Measurements from ENCODE around the gene UBE3A.
"Not testable (repeated sequence)": the region's sequence is repeated elsewhere in the genome, so short reads cannot be mapped to it uniquely, and the experiment has no call there.

Gene UBE3A

GRCh38 chr15:25456196-25456595 lies 17.4 kb upstream of the UBE3A start:
- Histone ChIP-seq H3K9me3 (ENCODE audit: low read length) (no peaks in the 10 kb centered on the region), H3K36me3 (ENCODE audit: insufficient read depth, low read length) (no peaks in the 10 kb centered on the region), H3K4me1 (ENCODE audit: insufficient read depth, low read length) (no peaks in the 10 kb centered on the region), H3K27me3 (ENCODE audit: insufficient read depth, low read length) (no peaks in the 10 kb centered on the region), H2AFZ (ENCODE audit: low read depth, low read length) (no peak overlapping the region), H3K4me3 (ENCODE audit: low read length) (no peak overlapping the region)

DNA sequence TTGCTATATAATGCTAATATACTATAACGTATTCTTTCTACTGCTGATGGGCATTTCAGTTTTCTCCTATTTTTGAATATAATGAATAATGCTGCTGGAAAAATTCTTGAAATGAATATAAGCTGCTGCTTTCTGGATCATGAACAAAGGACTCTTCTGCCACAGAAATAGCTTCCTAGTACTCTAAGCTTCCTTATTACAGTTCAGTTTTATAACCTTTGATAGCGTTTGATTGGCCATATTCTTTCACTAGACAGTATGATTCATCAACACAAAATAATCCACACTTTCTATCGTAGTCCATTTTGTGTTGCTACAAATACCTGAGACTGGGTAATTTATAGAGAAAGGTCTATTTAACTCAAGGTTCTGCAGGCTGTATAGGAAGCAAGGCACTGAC lies 16.4 kb upstream of the UBE3A start:
- Histone ChIP-seq H3K9me3 (ENCODE audit: low read length) (no peaks in the 10 kb centered on the region), H2AFZ (ENCODE audit: low read depth, low read length) (no peak overlapping the region), H3K36me3 (ENCODE audit: insufficient read depth, low read length) (no peaks in the 10 kb centered on the region), H3K27me3 (ENCODE audit: insufficient read depth, low read length) (no peaks in the 10 kb centered on the region), H3K4me1 (ENCODE audit: insufficient read depth, low read length) (no peaks in the 10 kb centered on the region), H3K4me3 (ENCODE audit: low read length) (no peak overlapping the region)

- Histone ChIP-seq H2AFZ (ENCODE audit: low read depth, low read length) (no peak overlapping the region), H3K4me3 (ENCODE audit: low read length) (no peak overlapping the region), H3K36me3 (ENCODE audit: insufficient read depth, low read length) (no peaks in the 10 kb centered on the region), H3K9me3 (ENCODE audit: low read length) (no peaks in the 10 kb centered on the region), H3K4me1 (ENCODE audit: insufficient read depth, low read length) (no peaks in the 10 kb centered on the region), H3K27me3 (ENCODE audit: insufficient read depth, low read length) (no peaks in the 10 kb centered on the region)
Measured at GRCh38 chr15:25454771-25455170, 15.9 kb upstream of the UBE3A start.

GRCh38 chr15:25453246-25453645 lies 14.4 kb upstream of the UBE3A start:
- H3K4me1 ChIP-seq (ENCODE audit: insufficient read depth, low read length); H2AFZ ChIP-seq (ENCODE audit: low read depth, low read length); H3K4me3 ChIP-seq (ENCODE audit: low read length); H3K36me3 ChIP-seq (ENCODE audit: insufficient read depth, low read length); H3K9me3 ChIP-seq (ENCODE audit: low read length); H3K27me3 ChIP-seq (ENCODE audit: insufficient read depth, low read length): not testable (repeated sequence)

DNA sequence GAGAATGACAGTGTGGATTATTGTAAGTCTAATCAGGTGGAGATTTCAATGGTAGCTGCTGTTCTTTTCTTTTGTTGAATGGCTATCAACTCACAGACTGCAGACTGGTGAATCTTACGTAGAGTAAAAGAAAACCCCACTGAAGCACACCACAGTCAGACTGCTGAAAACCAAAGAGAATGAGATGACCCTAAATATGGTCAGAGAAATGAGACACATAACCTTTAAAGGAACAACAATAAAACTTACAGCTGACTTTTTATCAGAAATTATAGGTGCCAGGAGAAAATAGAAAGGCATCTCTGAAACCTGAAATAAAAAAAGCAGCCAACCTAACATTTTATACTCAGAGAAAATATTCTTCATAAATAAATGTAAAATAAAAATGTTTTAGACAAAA lies 12.7 kb upstream of the UBE3A start:
- peaks cover under 1% of the 10 kb centered on the region for H3K4me1 ChIP-seq (ENCODE audit: insufficient read depth, low read length)
- no peaks in the 10 kb centered on the region for H3K9me3 ChIP-seq (ENCODE audit: low read length)
- H3K36me3 ChIP-seq (ENCODE audit: insufficient read depth, low read length) = no peaks in the 10 kb centered on the region
- no peak overlapping the region for H3K4me3 ChIP-seq (ENCODE audit: low read length)
- H2AFZ ChIP-seq (ENCODE audit: low read depth, low read length) = no peak overlapping the region
- no peaks in the 10 kb centered on the region for H3K27me3 ChIP-seq (ENCODE audit: insufficient read depth, low read length)

DNA sequence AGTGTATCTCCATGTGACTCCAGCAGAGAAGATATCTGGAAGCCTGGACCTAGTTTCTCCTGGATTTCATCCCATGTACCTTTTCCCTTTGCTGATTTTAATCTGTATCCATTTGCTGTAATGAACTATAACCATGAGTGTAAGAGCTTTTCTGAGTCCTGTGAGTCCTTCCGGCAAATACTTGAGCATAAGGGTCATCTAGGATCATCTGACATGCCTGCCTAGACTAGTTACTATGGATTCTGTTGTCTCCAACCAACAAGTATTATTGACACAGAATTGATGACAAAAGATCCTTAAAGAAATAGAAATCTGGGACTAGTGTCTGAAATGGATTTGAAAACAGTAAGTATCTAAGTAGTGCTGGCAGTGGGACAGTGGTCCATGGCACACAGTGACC lies 11.3 kb upstream of the UBE3A start:
- H3K9me3 ChIP-seq (ENCODE audit: low read length) = no peaks in the 10 kb centered on the region
- H3K4me3 ChIP-seq (ENCODE audit: low read length) = no peak overlapping the region
- H3K27me3 ChIP-seq (ENCODE audit: insufficient read depth, low read length) = no peaks in the 10 kb centered on the region
- no peaks in the 10 kb centered on the region for H3K36me3 ChIP-seq (ENCODE audit: insufficient read depth, low read length)
- H3K4me1 ChIP-seq (ENCODE audit: insufficient read depth, low read length) = peaks cover 10% of the 10 kb centered on the region
- no peak overlapping the region for H2AFZ ChIP-seq (ENCODE audit: low read depth, low read length)

DNA sequence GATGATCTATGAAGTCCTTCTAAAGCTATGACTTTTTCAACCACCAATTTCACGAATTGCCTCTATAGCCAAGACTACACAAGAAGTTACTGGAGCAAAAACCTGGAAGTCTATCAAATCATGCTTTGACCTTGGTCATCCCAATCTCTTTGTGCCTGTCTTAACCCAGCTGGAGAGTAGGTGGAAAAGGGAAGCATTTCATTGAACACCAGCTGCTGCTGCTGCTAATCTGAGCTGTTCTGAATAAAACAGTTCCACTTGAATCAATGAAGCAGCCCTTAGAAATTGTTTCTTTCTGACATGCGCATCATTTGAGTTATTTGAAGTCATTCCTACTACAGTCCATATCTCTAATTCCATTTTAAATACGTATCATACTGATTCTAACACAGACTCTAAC lies 7.3 kb upstream of the UBE3A start:
- Histone ChIP-seq H3K4me1 (ENCODE audit: insufficient read depth, low read length) (peaks cover 10% of the 10 kb centered on the region), H3K9me3 (ENCODE audit: low read length) (no peaks in the 10 kb centered on the region)

DNA sequence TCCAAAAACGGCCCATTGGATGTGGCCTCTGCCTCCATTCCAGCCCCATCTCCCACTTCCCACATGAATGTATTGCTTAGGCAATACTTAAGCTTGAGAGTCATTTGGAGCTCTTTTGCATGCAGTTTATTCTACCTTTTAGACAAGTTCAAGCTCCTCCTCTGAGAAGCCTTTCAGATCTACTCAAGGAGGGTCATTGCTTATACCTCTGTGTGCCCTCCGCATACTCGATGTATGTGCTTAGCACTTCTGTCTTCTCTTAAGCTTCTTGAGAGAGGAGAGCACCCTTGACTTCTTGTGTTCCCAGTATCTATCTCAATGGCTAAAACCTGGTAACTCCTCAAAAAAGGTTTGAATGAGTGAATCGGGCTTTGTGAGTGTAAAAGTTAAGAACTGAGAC lies 6.6 kb upstream of the UBE3A start:
- H3K4me3 ChIP-seq (ENCODE audit: low read length) = no peak overlapping the region
- H3K36me3 ChIP-seq (ENCODE audit: insufficient read depth, low read length) = no peaks in the 10 kb centered on the region
- H3K27me3 ChIP-seq (ENCODE audit: insufficient read depth, low read length) = no peaks in the 10 kb centered on the region
- peaks cover 10% of the 10 kb centered on the region for H3K4me1 ChIP-seq (ENCODE audit: insufficient read depth, low read length)
- H2AFZ ChIP-seq (ENCODE audit: low read depth, low read length) = no peak overlapping the region
- H3K9me3 ChIP-seq (ENCODE audit: low read length) = no peaks in the 10 kb centered on the region

More for the DNA sequence above, 7.3 kb upstream of the UBE3A start:
- Histone ChIP-seq H3K27me3 (ENCODE audit: insufficient read depth, low read length) (no peaks in the 10 kb centered on the region), H2AFZ (ENCODE audit: low read depth, low read length) (no peak overlapping the region), H3K4me3 (ENCODE audit: low read length) (no peak overlapping the region), H3K36me3 (ENCODE audit: insufficient read depth, low read length) (no peaks in the 10 kb centered on the region)

- H3K27me3 ChIP-seq (ENCODE audit: insufficient read depth, low read length) = no peaks in the 10 kb centered on the region
- no peaks in the 10 kb centered on the region for H3K9me3 ChIP-seq (ENCODE audit: low read length)
- H3K36me3 ChIP-seq (ENCODE audit: insufficient read depth, low read length) = no peaks in the 10 kb centered on the region
Measured at GRCh38 chr15:25441111-25441510, 2.3 kb upstream of the UBE3A start.

GRCh38 chr15:25439369-25439836 lies 579 bp upstream of the UBE3A start:
- H3K27me3 ChIP-seq (ENCODE audit: insufficient read depth, low read length) = no peaks in the 10 kb centered on the region
- H3K4me1 ChIP-seq (ENCODE audit: insufficient read depth, low read length) = peaks cover 6% of the 10 kb centered on the region
- no peaks in the 10 kb centered on the region for H3K9me3 ChIP-seq (ENCODE audit: low read length)
- peaks cover 7% of the 10 kb centered on the region for H3K36me3 ChIP-seq (ENCODE audit: insufficient read depth, low read length)
- H3K4me3 ChIP-seq (ENCODE audit: low read length) = peak overlapping the region; percentile 74
- peak overlapping the region; percentile 69 for H2AFZ ChIP-seq (ENCODE audit: low read depth, low read length)

More at GRCh38 chr15:25441111-25441510, 2.3 kb upstream of the UBE3A start:
- no peak overlapping the region for H3K4me3 ChIP-seq (ENCODE audit: low read length)
- peaks cover 12% of the 10 kb centered on the region for H3K4me1 ChIP-seq (ENCODE audit: insufficient read depth, low read length)
- no peak overlapping the region for H2AFZ ChIP-seq (ENCODE audit: low read depth, low read length)

- peak overlapping the region; percentile 96 for H2AFZ ChIP-seq (ENCODE audit: low read depth, low read length)
- H3K27me3 ChIP-seq (ENCODE audit: insufficient read depth, low read length) = no peaks in the 10 kb centered on the region
- H3K9me3 ChIP-seq (ENCODE audit: low read length) = no peaks in the 10 kb centered on the region
- peaks cover 7% of the 10 kb centered on the region for H3K36me3 ChIP-seq (ENCODE audit: insufficient read depth, low read length)
- peak overlapping the region; percentile 74 for H3K4me3 ChIP-seq (ENCODE audit: low read length)
- H3K4me1 ChIP-seq (ENCODE audit: insufficient read depth, low read length) = peaks cover 6% of the 10 kb centered on the region
Measured at GRCh38 chr15:25437777-25438600, 835 bp downstream of the UBE3A start.

DNA sequence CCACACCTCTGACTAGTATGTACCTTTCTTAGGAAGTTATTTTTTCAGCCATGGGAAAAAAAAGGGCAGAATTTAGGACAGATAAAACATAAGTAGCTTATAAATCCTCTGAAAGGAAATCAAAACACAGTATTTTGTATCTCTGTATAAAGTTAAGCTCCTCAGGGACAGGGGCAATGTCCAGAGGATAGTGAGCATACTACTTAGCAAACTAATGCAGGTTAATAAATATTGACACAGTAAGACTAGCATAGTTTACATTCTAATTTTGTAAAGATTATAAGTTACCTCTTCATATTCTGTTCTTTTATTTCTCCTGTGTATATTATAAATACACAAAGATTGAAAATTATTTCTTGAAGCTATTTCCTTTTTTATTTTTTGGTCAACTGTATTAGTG lies 2.1 kb downstream of the UBE3A start:
- H2AFZ ChIP-seq (ENCODE audit: low read depth, low read length) = no peak overlapping the region
- H3K27me3 ChIP-seq (ENCODE audit: insufficient read depth, low read length) = no peaks in the 10 kb centered on the region
- H3K36me3 ChIP-seq (ENCODE audit: insufficient read depth, low read length) = peaks cover 7% of the 10 kb centered on the region
- H3K9me3 ChIP-seq (ENCODE audit: low read length) = no peaks in the 10 kb centered on the region
- H3K4me3 ChIP-seq (ENCODE audit: low read length) = peak overlapping the region; percentile 74
- H3K4me1 ChIP-seq (ENCODE audit: insufficient read depth, low read length) = peaks cover 6% of the 10 kb centered on the region

- Histone ChIP-seq H3K27me3 (ENCODE audit: insufficient read depth, low read length) (no peaks in the 10 kb centered on the region), H3K4me3 (ENCODE audit: low read length) (no peak overlapping the region), H2AFZ (ENCODE audit: low read depth, low read length) (no peak overlapping the region), H3K4me1 (ENCODE audit: insufficient read depth, low read length) (peaks cover 6% of the 10 kb centered on the region), H3K36me3 (ENCODE audit: insufficient read depth, low read length) (peaks cover 10% of the 10 kb centered on the region), H3K9me3 (ENCODE audit: low read length) (no peaks in the 10 kb centered on the region)
Measured at GRCh38 chr15:25435474-25436243, 3.2 kb downstream of the UBE3A start.
